Measurements from ENCODE around the gene NECTIN2.

- no peak for TF ChIP-seq CTCF (IDR thresholded peaks at IDR 0.05)
- TF ChIP-seq POLR2A (IDR thresholded peaks at IDR 0.05): no peak
Observed at GRCh38 chr19:44813070-44813840, 32.8 kb upstream of the NECTIN2 start.

Measured in Peyer's patch (tissue), 4 donors.